Activated T-cell treated with anti-CD3 and anti-CD28 coated beads, Interleukin-2, amount 50 U/mL, for 72 hours (primary cell): ENCODE data around the gene HECTD2. TPM values are rescaled to one million over a fixed set of nuclear protein-coding genes. Genes with fewer than 3 reads are reported as not detected.
"Not testable (repeated sequence)": the region's sequence is repeated elsewhere in the genome, so short reads cannot be mapped to it uniquely, and the experiment has no call there.

Source experiments
- ATAC-seq, 2 donors: fragments of 150-1000 bp; cut with Tn5 transposase; replicated peaks in 1 of 2; 2 replicates each; pipeline ENCODE4 v1.10.0; 2021; ENCODE audit warnings: moderate library complexity in 2 of 2, mild to moderate bottlenecking in 1 of 2
- DNase-seq, 2 donors: peaks; one replicate each; pipeline ENCODE4 v3.0.0; 2021 to 2022; ENCODE audit warnings: mixed read lengths in 1 of 2
- H3K27ac Mint-ChIP-seq: one replicate; pipeline ENCODE4 v1.8.0; 2022; ENCODE audit warnings: mild to moderate bottlenecking, moderate library complexity, mixed read lengths
- H3K27me3 Mint-ChIP-seq: one replicate; pipeline ENCODE4 v1.8.0; 2022; ENCODE audit warnings: low read depth, mixed read lengths
- H3K36me3 Mint-ChIP-seq, 2 donors: one replicate each; pipeline ENCODE4 v1.8.0; 2022; ENCODE audit warnings: mixed read lengths in 2 of 2, mild to moderate bottlenecking in 1 of 2; ENCODE audit not compliant: insufficient read depth in 2 of 2
- H3K4me1 Mint-ChIP-seq: one replicate; pipeline ENCODE4 v1.8.0; 2022; ENCODE audit warnings: low read depth, mixed read lengths
- H3K4me3 Mint-ChIP-seq, 2 donors: one replicate each; pipeline ENCODE4 v1.8.0; 2022; ENCODE audit warnings: mild to moderate bottlenecking in 2 of 2, mixed read lengths in 2 of 2, moderate library complexity in 2 of 2
- H3K9me3 Mint-ChIP-seq, 2 donors: one replicate each; pipeline ENCODE4 v1.8.0; 2022; ENCODE audit warnings: mixed read lengths in 2 of 2
- total RNA-seq, 2 donors: library from RNA; stranded (reverse); gene quantifications; one replicate each; pipeline ENCODE4 v1.2.3, GENCODE V29; 2022

HECTD2 gene
- total RNA-seq, 2 donors from 2014 or later, result 4.8 to 5.4 TPM

- no peaks in the 10 kb centered on the region for H3K4me1 Mint-ChIP-seq
- ATAC-seq, result no peak
- H3K4me3 Mint-ChIP-seq, result no peak overlapping the region
Observed at GRCh38 chr10:91558473-91558872, 148.3 kb downstream of the HECTD2 start.

DNA sequence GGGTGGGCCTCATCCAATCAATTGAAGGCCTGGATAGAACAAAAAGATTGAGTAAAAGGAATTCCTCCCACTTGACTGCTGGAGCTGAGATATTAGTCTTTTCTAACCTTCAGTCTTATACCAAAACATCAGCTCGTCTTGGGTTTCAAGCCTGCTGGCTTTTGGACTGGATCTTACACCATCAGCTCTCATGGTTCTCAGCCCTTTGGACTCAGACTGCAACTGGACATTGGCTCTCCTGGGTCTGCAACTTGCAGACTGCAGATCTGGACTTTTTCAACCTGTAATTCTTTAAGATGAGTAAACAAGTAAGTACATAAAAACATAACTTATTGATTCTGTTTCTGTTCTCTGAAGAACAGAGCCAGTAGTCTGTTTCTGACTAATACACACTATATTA, 149.0 kb downstream of the HECTD2 start:
- ATAC-seq (no peak), DNase-seq (no peak)
- Mint-ChIP-seq H3K27me3 (peaks cover 20% of the 10 kb centered on the region), H3K9me3 (peaks cover 1 to 3% of the 10 kb centered on the region in 2 donors), H3K4me1 (no peaks in the 10 kb centered on the region), H3K27ac (no peak overlapping the region), H3K36me3 (peaks cover 0 to 4% of the 10 kb centered on the region in 2 donors), H3K4me3 (no peak overlapping the region)

More at GRCh38 chr10:91558473-91558872, 148.3 kb downstream of the HECTD2 start:
- Mint-ChIP-seq H3K27ac (no peak overlapping the region), H3K27me3 (peaks cover 16% of the 10 kb centered on the region), H3K36me3 (peaks cover 0 to 4% of the 10 kb centered on the region in 2 donors), H3K9me3 (peaks cover 1 to 3% of the 10 kb centered on the region in 2 donors)
- no peak for DNase-seq

- ATAC-seq (no peak), DNase-seq (no peak)
- H3K4me3 Mint-ChIP-seq, result no peak overlapping the region
- no peak overlapping the region for H3K27ac Mint-ChIP-seq
- peaks cover 1 to 3% of the 10 kb centered on the region in 2 donors for H3K9me3 Mint-ChIP-seq
- H3K4me1 Mint-ChIP-seq, result no peaks in the 10 kb centered on the region
- H3K27me3 Mint-ChIP-seq, result peaks cover 20% of the 10 kb centered on the region
- peaks cover 0 to 4% of the 10 kb centered on the region in 2 donors for H3K36me3 Mint-ChIP-seq
Observed at GRCh38 chr10:91559750-91560149, 149.6 kb downstream of the HECTD2 start.

DNA sequence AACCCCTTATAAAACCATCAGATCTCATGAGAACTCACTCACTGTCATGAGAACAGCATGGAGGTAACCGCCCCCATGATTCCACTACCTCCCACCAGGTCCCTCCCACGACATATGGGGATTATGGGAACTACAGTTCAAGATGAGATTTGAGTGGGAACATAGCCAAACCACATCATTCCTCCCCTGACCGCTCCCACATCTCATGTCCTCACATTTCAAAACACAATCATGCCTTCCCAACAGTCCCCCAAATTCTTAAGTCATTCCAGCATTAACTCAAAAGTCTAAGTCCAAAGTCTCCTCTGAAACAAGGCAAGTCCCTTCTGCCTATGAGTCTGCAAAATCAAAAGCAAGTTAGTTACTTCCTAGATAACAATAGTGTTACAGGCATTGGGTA, 150.7 kb downstream of the HECTD2 start:
- H3K27me3 Mint-ChIP-seq, result peaks cover 20% of the 10 kb centered on the region
- H3K36me3 Mint-ChIP-seq, H3K4me3 Mint-ChIP-seq, ATAC-seq, H3K27ac Mint-ChIP-seq, H3K9me3 Mint-ChIP-seq, H3K4me1 Mint-ChIP-seq, DNase-seq: not testable (repeated sequence)

- no peaks in the 10 kb centered on the region for H3K4me1 Mint-ChIP-seq
- ATAC-seq (no peak), DNase-seq (no peak)
- H3K27ac Mint-ChIP-seq, result no peak overlapping the region
- peaks cover 24% of the 10 kb centered on the region for H3K27me3 Mint-ChIP-seq
- H3K4me3 Mint-ChIP-seq, result no peak overlapping the region
- peaks cover 1 to 3% of the 10 kb centered on the region in 2 donors for H3K9me3 Mint-ChIP-seq
- H3K36me3 Mint-ChIP-seq, result peaks cover 0 to 4% of the 10 kb centered on the region in 2 donors
Observed at GRCh38 chr10:91562839-91563581, 152.9 kb downstream of the HECTD2 start.

GRCh38 chr10:91564026-91564425, 153.9 kb downstream of the HECTD2 start:
- Mint-ChIP-seq H3K4me3 (no peak overlapping the region), H3K9me3 (peaks cover 1 to 3% of the 10 kb centered on the region in 2 donors), H3K27ac (no peak overlapping the region), H3K27me3 (peaks cover 24% of the 10 kb centered on the region), H3K36me3 (peaks cover 0 to 4% of the 10 kb centered on the region in 2 donors), H3K4me1 (no peaks in the 10 kb centered on the region)
- ATAC-seq, result no peak
- no peak for DNase-seq

Other genes with a start within 250 kb of the HECTD2 start
- gene PCGF5, start 189.7 kb upstream of the HECTD2 start, total RNA-seq, result 10 to 100 TPM; 69.0 to 69.5 TPM
- gene PPP1R3C, start 222.7 kb downstream of the HECTD2 start, total RNA-seq, result under 1 TPM; 0.12 to 0.16 TPM